ENCODE data around the gene EPO. TPM values are rescaled to one million over a fixed set of nuclear protein-coding genes. Genes with fewer than 3 reads are reported as not detected.
A peak's percentile ranks its signal among the peaks of the same experiment; 100 is the strongest.
"Not testable (repeated sequence)": the region's sequence is repeated elsewhere in the genome, so short reads cannot be mapped to it uniquely, and the experiment has no call there.

The EPO gene
- polyA plus RNA-seq, 4 donors = 0.17 to 0.18 TPM; not detected in 2

DNA sequence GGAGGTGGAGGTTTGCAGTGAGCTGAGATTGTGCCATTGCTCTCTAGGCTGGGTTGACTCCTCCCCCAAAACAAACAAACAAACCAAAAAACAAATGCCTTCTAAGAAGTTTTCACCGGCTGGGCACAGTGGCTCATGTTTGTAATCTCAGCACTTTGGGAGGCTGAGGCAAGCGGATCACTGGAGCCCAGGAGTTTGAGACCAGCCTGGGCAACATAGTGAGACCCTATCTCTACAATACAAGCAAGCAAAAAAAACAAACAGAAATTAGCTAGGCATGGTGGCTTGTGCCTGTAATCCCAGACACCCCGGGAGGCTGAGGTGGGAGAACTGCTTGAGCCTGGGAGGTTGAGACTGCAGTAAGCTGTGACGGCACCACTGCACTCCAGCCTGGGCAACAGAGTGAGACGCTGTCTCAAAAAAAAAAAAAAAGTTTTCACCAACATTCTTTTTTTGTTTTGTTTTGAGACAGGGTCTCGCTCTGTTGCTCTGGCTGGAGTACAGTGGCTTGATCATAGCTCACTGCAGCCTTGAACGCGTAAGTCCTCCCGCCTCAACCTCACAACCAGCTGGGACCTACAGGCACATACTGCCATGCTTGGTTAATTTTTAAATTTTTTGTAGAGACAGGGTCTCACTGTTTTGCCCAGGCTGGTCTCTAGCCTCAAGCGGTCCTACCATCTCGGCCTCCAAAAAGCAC, 11.8 kb downstream of the EPO start:
- no peak for DNase-seq (ENCODE audit: low read depth in 4 of 4, low spot score in 3 of 4)

DNA sequence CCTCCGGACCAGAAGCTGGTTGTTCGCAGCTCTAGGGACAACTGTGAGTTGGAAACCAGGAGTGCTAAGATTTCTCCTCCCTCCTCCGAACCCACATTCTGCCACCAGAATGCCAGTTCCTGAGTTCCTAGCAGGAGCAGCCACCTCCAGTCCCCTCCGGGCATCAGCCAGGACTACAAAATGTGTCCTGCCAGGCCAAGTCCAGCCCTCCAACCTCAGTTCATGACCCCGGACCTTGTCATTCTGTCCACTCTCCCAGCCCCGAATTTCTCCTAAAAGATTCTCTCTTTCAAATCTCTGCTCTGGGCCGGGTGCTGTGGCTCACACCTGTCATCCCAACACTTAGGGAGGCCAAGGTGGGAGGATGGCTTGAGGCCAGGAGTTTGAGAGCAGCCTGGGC, 15.5 kb downstream of the EPO start:
- no peak for DNase-seq (ENCODE audit: low read depth in 4 of 4, low spot score in 3 of 4)

DNA sequence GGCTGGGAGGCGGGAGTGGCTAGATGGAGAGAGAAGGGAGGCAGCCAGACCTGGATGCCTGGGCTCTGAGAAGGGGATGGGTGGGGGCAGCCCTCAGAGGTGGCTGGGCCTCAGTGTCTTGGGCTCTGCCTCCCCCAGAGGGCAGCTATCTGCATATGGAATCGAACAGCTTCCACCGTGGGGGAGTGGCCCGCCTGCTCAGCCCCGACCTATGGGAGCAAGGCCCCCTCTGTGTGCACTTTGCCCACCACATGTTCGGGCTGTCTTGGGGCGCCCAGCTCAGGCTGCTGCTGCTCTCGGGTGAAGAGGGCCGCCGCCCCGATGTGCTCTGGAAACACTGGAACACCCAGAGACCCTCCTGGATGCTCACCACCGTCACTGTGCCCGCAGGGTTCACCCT, 16.4 kb downstream of the EPO start:
- DNase-seq (ENCODE audit: low read depth in 4 of 4, low spot score in 3 of 4) = no peak

DNA sequence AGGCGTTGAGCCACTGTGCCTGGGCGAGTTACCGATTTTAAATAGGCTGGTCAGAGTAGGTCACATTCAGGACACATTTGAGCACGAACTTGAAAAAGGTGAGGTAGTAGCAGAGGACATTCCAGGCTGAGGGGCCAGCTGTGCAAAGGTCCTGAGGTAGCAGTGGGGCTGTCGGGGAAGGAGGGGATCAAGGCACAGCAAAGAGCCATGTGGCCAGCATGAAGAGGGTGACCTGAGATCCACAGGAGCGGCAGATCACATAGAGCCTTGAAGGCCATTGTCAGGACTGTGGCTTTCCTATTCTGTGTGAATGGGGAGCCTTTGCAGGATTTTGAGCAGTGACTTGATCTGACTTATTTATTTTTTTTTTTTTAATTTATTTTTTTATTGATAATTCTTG, 19.7 kb downstream of the EPO start:
- no peak for DNase-seq (ENCODE audit: low read depth in 4 of 4, low spot score in 3 of 4)

DNA sequence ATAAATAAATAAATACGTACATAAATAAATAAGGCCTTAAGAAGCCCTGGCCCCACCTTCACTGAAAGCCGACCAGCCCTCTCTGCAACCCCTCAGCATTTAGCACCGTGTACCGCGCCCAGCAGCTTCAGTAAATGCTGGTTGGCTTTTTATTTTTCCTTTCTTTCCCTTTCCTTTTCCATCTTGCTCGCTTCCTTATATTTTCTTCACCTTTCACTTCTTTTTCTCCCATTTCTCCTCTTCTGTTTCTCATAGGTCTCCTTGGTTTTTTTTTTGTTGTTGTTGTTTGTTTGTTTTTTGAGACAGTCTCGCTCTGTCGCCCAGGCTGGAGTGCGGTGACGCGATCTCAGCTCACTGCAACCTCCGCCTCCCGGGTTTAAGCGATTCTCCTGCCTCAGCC, 24.3 kb downstream of the EPO start:
- DNase-seq (ENCODE audit: low read depth in 4 of 4, low spot score in 3 of 4) = no peak

DNA sequence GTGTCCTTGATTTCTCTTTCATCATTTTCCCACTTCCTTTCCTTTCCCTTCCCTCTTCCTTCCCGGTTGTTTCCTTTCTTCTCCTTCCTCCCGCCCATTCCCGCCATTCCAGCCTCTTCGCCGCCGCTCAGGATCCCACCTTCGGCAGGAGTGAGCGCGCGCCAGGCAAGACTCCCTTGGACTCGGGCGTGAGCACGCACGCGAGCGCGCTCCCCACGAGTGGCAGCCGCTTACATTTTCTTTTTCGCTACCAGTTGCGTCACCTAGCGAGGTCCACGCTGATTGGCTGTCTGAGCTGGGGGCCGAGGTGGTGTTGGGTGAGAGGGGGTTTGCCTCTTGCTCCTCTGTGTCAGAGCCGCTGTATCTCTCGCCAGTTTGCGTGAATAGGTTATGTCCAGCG, 24.9 kb downstream of the EPO start:
- DNase-seq (ENCODE audit: low read depth in 4 of 4, low spot score in 3 of 4) = peak in 2 of 4 donors; percentile 22 to 45

DNA sequence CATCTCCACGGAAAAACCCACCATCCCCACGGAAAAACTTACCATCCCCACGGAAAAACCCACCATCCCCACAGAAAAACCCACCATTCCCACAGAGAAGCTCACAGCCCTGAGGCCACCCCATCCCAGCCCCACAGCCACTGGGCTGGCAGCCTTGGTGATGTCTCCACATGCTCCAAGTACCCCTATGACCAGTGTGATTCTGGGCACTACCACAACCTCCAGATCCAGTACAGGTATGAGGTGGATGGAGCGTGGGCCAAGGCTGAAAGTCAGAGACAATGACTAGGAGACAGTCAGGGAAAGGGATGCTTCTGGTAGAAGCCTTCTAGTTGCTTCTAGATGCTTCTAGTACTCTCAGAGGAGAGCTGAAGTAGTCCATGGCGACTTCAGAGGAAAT, 32.7 kb downstream of the EPO start:
- no peak for DNase-seq (ENCODE audit: low read depth in 4 of 4, low spot score in 3 of 4)

DNA sequence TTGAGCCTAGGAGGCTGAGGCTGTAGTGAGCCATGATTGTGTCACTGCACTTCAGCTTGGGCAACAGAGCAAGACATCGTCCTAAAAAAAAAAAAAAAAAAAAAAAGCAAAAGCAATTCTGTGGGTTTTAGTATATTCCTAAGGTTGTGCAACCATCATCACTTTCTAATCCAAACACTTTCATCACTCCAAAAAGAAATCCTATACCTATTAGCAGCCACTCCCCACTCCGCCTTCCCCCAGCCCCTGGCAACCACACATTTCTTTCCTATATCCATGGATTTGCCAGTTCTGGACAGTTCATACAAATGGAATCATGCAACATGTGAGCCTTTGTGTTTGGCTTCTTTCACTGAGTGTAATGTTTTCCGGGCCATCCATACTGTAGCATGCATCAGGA, 33.5 kb downstream of the EPO start:
- DNase-seq (ENCODE audit: low read depth in 4 of 4, low spot score in 3 of 4) = no peak

DNA sequence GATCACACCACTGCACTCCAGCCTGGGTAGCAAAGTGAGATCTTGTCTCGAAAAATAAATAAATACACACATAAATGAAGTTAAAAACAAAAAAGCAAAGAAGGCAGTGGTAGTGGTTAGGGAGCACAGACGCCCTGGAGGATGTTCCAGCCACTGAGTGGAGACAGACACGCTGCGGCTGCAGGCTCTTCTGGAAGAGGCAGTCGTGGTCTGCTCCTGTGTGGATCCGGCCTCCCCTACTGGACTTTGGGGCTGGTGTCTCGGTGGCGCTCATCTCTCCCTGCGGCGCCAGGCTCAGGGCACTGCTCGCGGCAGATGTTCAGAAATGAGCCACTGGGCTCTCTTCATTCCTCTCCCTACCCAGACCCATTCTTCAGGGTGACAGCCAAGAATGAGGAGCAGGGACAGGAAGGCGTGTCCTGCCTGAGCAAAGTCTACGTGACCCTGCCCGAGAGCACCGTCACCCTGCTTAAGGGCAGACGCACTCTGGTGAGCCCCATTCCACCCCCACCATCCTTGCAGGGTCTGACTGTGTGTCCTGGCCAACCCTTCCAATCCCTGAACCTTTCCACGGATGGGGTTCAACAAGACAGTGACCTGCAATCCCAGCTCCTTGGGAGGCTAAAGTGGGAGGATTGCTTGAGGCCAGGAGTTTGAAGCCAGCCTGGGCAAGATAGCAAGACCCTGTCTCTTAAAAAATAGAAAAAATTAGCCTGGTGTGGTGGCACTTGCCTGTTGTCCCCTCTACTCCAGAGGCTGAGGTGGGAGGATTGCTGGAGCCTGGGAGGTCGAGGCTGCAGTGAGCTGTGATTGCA, 39.3 kb downstream of the EPO start:
- DNase-seq (ENCODE audit: low read depth in 4 of 4, low spot score in 3 of 4) = no peak

DNA sequence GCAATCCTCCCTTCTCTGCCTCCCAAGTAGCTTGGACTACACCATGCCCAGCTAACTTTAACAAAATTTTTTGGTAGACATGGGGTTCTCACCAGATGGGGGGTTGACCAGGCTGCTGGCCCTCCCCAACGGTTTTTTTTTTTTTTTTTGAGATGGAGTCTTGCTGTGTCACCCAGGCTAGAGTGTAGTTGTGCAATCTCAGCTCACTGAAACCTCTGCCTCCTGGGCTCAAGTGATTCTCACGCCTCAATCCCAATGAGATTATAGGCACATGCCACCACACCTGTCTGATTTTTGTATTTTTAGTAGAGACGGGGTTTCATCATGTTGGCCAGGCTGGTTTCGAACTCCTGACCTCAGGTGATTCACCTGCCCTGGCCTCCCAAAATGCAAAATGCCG, 42.6 kb downstream of the EPO start:
- DNase-seq (ENCODE audit: low read depth in 4 of 4, low spot score in 3 of 4) = not testable (repeated sequence)

DNA sequence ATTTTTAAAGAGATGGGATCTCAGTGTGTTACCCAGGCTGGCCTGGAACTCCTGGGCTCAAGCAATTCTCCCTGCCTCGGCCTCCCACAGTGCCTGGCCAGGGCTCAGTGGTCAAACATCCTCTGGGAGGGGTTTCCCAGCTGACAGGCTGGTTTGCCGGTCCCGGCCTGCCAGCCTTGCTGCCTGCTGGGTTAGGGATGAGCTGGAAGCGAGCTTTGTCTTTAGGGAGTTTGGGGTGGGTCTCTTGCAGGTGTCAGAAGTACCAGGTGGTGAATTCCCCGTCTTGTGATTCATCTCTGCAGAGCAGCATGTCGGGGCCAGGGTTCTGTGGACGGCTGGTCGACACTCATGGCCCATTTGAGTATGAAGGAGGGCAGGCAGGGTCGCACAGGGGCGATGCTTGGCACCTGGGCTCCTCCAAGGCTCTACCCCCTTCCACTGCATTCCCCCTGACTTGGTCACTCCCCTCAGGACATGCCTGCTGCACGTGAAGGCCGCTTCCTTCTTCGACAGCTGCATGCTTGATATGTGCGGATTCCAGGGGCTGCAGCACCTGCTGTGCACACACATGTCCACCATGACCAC, 43.4 kb downstream of the EPO start:
- DNase-seq (ENCODE audit: low read depth in 4 of 4, low spot score in 3 of 4) = no peak

DNA sequence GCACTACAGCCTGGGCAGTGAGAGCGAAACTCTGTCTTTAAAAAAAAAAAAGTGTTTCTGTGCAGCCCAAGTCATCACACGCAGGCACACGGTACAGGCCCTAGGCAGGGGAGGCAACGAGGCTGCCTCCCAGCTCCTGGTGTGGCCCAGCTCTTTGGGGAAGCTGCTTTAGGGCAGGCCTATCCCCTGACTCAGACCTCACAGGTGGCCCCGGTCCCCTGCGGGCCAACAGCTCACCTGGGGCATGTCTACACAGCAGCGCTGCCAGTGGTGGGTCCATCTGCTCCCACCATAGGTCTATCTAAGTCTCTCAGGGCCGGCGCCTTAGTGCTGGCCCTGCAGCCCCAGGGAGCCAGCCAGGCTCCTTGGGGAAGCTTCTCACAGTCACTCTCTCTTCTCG, 44.6 kb downstream of the EPO start:
- no peak for DNase-seq (ENCODE audit: low read depth in 4 of 4, low spot score in 3 of 4)

DNA sequence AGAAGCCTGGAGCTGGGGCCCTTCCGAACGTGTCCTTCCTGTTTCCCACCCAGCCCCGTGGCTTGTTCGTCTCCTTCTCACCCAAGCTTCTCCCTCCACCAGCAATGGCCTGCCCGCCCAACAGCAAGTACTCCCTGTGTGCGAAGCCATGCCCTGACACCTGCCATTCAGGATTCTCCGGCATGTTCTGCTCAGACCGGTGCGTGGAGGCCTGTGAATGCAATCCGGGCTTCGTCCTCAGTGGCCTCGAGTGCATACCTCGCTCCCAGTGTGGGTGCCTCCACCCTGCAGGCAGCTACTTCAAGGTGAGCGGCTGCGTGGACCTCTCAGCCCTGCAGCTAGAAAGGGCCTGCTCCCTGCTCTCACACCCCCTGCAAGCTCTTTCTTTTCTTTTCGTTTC, 45.0 kb downstream of the EPO start:
- DNase-seq (ENCODE audit: low read depth in 4 of 4, low spot score in 3 of 4) = no peak

DNA sequence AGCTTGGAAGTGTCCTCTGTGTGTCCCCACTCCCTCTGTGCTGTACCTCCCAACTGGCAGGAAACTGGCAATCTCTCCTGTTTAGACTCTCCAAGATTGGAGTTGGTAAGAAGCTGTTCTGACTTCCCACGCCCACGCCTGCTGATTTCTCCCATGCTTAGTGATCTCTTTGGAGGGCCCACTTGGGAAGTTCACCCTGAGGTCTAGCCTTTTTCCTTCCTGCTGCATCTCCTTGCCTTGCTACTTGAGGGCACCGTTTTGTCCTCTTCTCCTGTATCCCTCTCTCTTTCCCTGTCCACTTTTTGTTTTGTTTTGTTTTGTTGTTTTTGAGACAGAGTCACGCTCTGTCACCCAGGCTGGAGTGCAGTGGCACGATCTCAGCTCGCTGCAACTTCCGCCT, 48.5 kb downstream of the EPO start:
- DNase-seq (ENCODE audit: low read depth in 4 of 4, low spot score in 3 of 4) = no peak

Other genes starting within 250 kb of the EPO start
- 10 to 100 TPM; 29.1 to 57.6 (median 33.6) TPM for gene TSC22D4, start 241.3 kb upstream of the EPO start, polyA plus RNA-seq (ENCODE audit: insufficient read length in 4 of 4)
- gene NYAP1, start 236.5 kb upstream of the EPO start, polyA plus RNA-seq (ENCODE audit: insufficient read length in 4 of 4) = 1 to 10 TPM; 1.6 to 4.2 (median 2.2) TPM
- gene AGFG2, start 181.3 kb upstream of the EPO start, polyA plus RNA-seq (ENCODE audit: insufficient read length in 4 of 4) = 10 to 100 TPM; 10.8 to 16.3 (median 13.9) TPM
- 1 to 10 TPM; 2.4 to 9.6 (median 4.9) TPM for gene SAP25, start 146.6 kb upstream of the EPO start, polyA plus RNA-seq (ENCODE audit: insufficient read length in 4 of 4)
- gene LRCH4, start 134.3 kb upstream of the EPO start, polyA plus RNA-seq (ENCODE audit: insufficient read length in 4 of 4) = 10 to 100 TPM; 28.3 to 54.2 (median 42.0) TPM
- 1 to 10 TPM; 1.7 to 3.5 (median 2.3) TPM for gene FBXO24, start 134.1 kb upstream of the EPO start, polyA plus RNA-seq (ENCODE audit: insufficient read length in 4 of 4)
- gene PCOLCE, start 118.1 kb upstream of the EPO start, polyA plus RNA-seq (ENCODE audit: insufficient read length in 4 of 4) = 100 to 1,000 TPM; 129 to 641 (median 145) TPM
- gene MOSPD3, start 107.9 kb upstream of the EPO start, polyA plus RNA-seq (ENCODE audit: insufficient read length in 4 of 4) = 10 to 100 TPM; 23.5 to 34.9 (median 28.7) TPM
- 1 to 10 TPM in 3 of 4 donors, under 1 TPM in 1; 0.64 to 3.5 (median 1.3) TPM for gene TFR2, start 78.9 kb upstream of the EPO start, polyA plus RNA-seq (ENCODE audit: insufficient read length in 4 of 4)
- under 1 TPM in 2 of 4 donors, not detected in 2; 0.19 to 0.22 TPM for gene ACTL6B, start 64.0 kb upstream of the EPO start, polyA plus RNA-seq (ENCODE audit: insufficient read length in 4 of 4)
- 100 to 1,000 TPM; 176 to 210 (median 199) TPM for gene GNB2, start 46.7 kb upstream of the EPO start, polyA plus RNA-seq (ENCODE audit: insufficient read length in 4 of 4)
- 10 to 100 TPM; 30.0 to 63.8 (median 40.4) TPM for gene GIGYF1, start 26.2 kb upstream of the EPO start, polyA plus RNA-seq (ENCODE audit: insufficient read length in 4 of 4)
- 10 to 100 TPM; 20.6 to 31.4 (median 23.9) TPM for gene POP7, start 14.3 kb upstream of the EPO start, polyA plus RNA-seq (ENCODE audit: insufficient read length in 4 of 4)
- under 1 TPM in 1 of 4 donors, not detected in 3; 0.03 TPM for gene ZAN, start 13.1 kb downstream of the EPO start, polyA plus RNA-seq (ENCODE audit: insufficient read length in 4 of 4)
- gene EPHB4, start 107.1 kb downstream of the EPO start, polyA plus RNA-seq (ENCODE audit: insufficient read length in 4 of 4) = 10 to 100 TPM; 73.1 to 87.8 (median 78.5) TPM
- gene SLC12A9, start 132.2 kb downstream of the EPO start, polyA plus RNA-seq (ENCODE audit: insufficient read length in 4 of 4) = 10 to 100 TPM; 15.3 to 41.3 (median 20.7) TPM
- 100 to 1,000 TPM in 1 of 4 donors, 10 to 100 TPM in 3; 51.1 to 104 (median 73.0) TPM for gene TRIP6, start 146.9 kb downstream of the EPO start, polyA plus RNA-seq (ENCODE audit: insufficient read length in 4 of 4)
- 100 to 1,000 TPM; 132 to 208 (median 160) TPM for gene SRRT, start 154.6 kb downstream of the EPO start, polyA plus RNA-seq (ENCODE audit: insufficient read length in 4 of 4)
- gene UFSP1, start 169.2 kb downstream of the EPO start, polyA plus RNA-seq (ENCODE audit: insufficient read length in 4 of 4) = 1 to 10 TPM; 1.2 to 2.7 (median 2.0) TPM
- gene ACHE, start 175.4 kb downstream of the EPO start, polyA plus RNA-seq (ENCODE audit: insufficient read length in 4 of 4) = 1 to 10 TPM; 3.5 to 6.0 (median 4.8) TPM
- gene MUC3A, start 229.1 kb downstream of the EPO start, polyA plus RNA-seq (ENCODE audit: insufficient read length in 4 of 4) = under 1 TPM; 0.04 to 0.57 (median 0.33) TPM
- gene MUC12, start 249.1 kb downstream of the EPO start, polyA plus RNA-seq (ENCODE audit: insufficient read length in 4 of 4) = under 1 TPM in 2 of 4 donors, not detected in 2; 0.11 to 0.46 TPM